K562 (cell line): ENCODE results near the gene THBS2. TPM values are rescaled to one million over a fixed set of nuclear protein-coding genes. Genes with fewer than 3 reads are reported as not detected.
"Not testable (repeated sequence)": the region's sequence is repeated elsewhere in the genome, so short reads cannot be mapped to it uniquely, and the experiment has no call there.

Experiments
- ATAC-seq: fragments of 200-7000 bp; cut with Tn5 transposase; 3 replicates; pipeline ENCODE4 v1.9.1; 2020; ENCODE audit warnings: moderate library complexity
- BruUV-seq: library from RNA; stranded (reverse); fragments of 400-500 nt; replicated peaks from 2 replicates; lab custom pipeline; 2021; lab: Mats Ljungman, UMichigan
- CTCF ChIA-PET: fragments of 300-600 bp; formaldehyde crosslinking; extraction: SDS; loops from one replicate; lab custom pipeline; 2021; ENCODE audit warnings: low intra/inter-chr PET ratio; lab: Yijun Ruan, JAX
- POLR2A ChIA-PET: fragments of 300-600, 350-650 bp; sonication (Branson Sonifier 250); formaldehyde crosslinking; extraction: SDS; loops from one replicate; lab custom pipeline; 2021; ENCODE audit warnings: antibody characterized with exemption, inconsistent platforms; lab: Yijun Ruan, JAX
- DNase-seq, 4 experiments: peaks; one replicate each; pipeline versions ENCODE4 v3.0.0 to v3.0.0-alpha.2; 2011 to 2018; ENCODE audit warnings: low spot score in 3 of 4, mixed read lengths in 3 of 4; ENCODE audit errors: extremely low read depth in 1 of 4
- FAIRE-seq: peaks from 2 replicates; lab custom pipeline; 2011; peaks lifted over from hg19 to GRCh38; lab: Jason Lieb, UNC
- H2AFZ ChIP-seq: 2 replicates; pipeline ENCODE4 v1.6.0; 2011; ENCODE audit warnings: low read depth, low read length, control low read depth, inconsistent platforms
- H3K27ac ChIP-seq: fragments of 200-600 bp; 3 replicates; pipeline ENCODE4 v1.8.0; 2011; ENCODE audit warnings: low read depth, mild to moderate bottlenecking, control low read depth, inconsistent platforms, low read length, moderate library complexity, mixed read lengths; ENCODE audit errors: extremely low read depth
- H3K27me3 ChIP-seq, 2 experiments: fragments of 300-600 bp in 1 of 2; 2 replicates in 1 of 2; 3 replicates in 1 of 2; pipeline versions ENCODE4 v1.6.0 to v1.8.0; 2011; ENCODE audit warnings: inconsistent platforms in 2 of 2, low read length in 2 of 2, mild to moderate bottlenecking in 1 of 2, mixed read lengths in 1 of 2, moderate library complexity in 1 of 2; ENCODE audit not compliant: control insufficient read depth in 2 of 2, insufficient read depth in 2 of 2
- H3K36me3 ChIP-seq: fragments of 300-600 bp; 3 replicates; pipeline ENCODE4 v1.8.0; 2011; ENCODE audit warnings: mild to moderate bottlenecking, low read length, inconsistent platforms; ENCODE audit not compliant: control insufficient read depth, insufficient read depth
- H3K4me1 ChIP-seq, 2 experiments: fragments of 200-600 bp in 1 of 2; replicated peaks in 1 of 2; 2 replicates in 1 of 2; 3 replicates in 1 of 2; pipeline versions ENCODE4 v1.5.1 to v1.8.0; 2011; ENCODE audit warnings: inconsistent platforms in 2 of 2, low read length in 2 of 2, mild to moderate bottlenecking in 1 of 2, mixed read lengths in 1 of 2, moderate library complexity in 1 of 2; ENCODE audit not compliant: control insufficient read depth in 2 of 2, insufficient read depth in 2 of 2
- H3K4me2 ChIP-seq: 2 replicates; pipeline ENCODE4 v1.6.1; 2011; ENCODE audit warnings: low read length, control low read depth, inconsistent platforms, mixed read lengths; ENCODE audit not compliant: insufficient read depth
- H3K4me3 ChIP-seq: fragments of 200-600 bp; sonication (generic), shearing (Covaris generic); 2 replicates; pipeline ENCODE4 v1.5.1; 2016; ENCODE audit warnings: control low read depth, inconsistent platforms
- H3K79me2 ChIP-seq: fragments of 200-600 bp; 3 replicates; pipeline ENCODE4 v1.8.0; 2011; ENCODE audit warnings: low read length, inconsistent platforms; ENCODE audit not compliant: control insufficient read depth, insufficient read depth
- H3K9ac ChIP-seq, 2 experiments: 2 replicates each; pipeline versions ENCODE4 v1.6.0 to v1.6.1; 2011; ENCODE audit warnings: low read depth in 2 of 2, low read length in 2 of 2, control low read depth in 1 of 2, inconsistent platforms in 1 of 2, mild to moderate bottlenecking in 1 of 2, mixed read lengths in 1 of 2; ENCODE audit not compliant: insufficient read depth in 1 of 2
- H3K9me1 ChIP-seq: one replicate; pipeline ENCODE4 v1.6.0; 2011; ENCODE audit warnings: inconsistent platforms, mild to moderate bottlenecking, low read length, moderate library complexity; ENCODE audit not compliant: control insufficient read depth, insufficient read depth
- H3K9me3 ChIP-seq: replicated peaks from 2 replicates; pipeline ENCODE4 v1.5.1; 2011; ENCODE audit warnings: low read depth, low read length, inconsistent platforms; ENCODE audit not compliant: control insufficient read depth, insufficient read depth
- H4K20me1 ChIP-seq: replicated peaks from 2 replicates; pipeline ENCODE4 v1.6.1; 2011; ENCODE audit warnings: low read length, inconsistent platforms, mixed read lengths; ENCODE audit not compliant: control insufficient read depth, insufficient read depth
- WGBS: fragments of 100-300 bp; shearing (Covaris generic); methylation state at CpG from one replicate; pipeline ENCODE4 v1.1.6; 2016; ENCODE audit warnings: low coverage, mixed read lengths; ENCODE audit not compliant: insufficient coverage; ENCODE audit errors: missing lambda C conversion rate; 5-methylcytosine and 5-hydroxymethylcytosine counted together
- in situ Hi-C: fragments of 300-500 bp; cut with MboI; formaldehyde crosslinking; loops from 4 replicates; pipeline ENCODE4 v1.15.0; 2018; ENCODE audit warnings: inconsistent platforms, mixed read lengths
- intact Hi-C: fragments of 100-400 bp; cut with micrococcal nuclease; formaldehyde crosslinking; loops from 2 replicates; pipeline ENCODE4 v1.14.2; 2022
- polyA plus RNA-seq, 8 experiments: library from polyadenylated mRNA; depleted of rRNA in 4 of 8; stranded (reverse) in 5 of 8; unstranded in 3 of 8; fragments of >200 nt; fragmentation: Nextera tagmentation in 2 of 8; fragmentation: Illumina TruSeq in 1 of 8; extraction: Ambion mirVana in 2 of 8; extraction: Trizol in 1 of 8; gene quantifications; 2 replicates each; pipeline versions ENCODE4 v1.2.1 to v1.2.3, GENCODE V29; 2011 to 2014; ENCODE audit warnings: inconsistent platforms in 1 of 8, missing spikeins in 1 of 8
- total RNA-seq, 7 experiments: library from RNA; depleted of rRNA in 6 of 7; stranded (reverse); fragments of >200 nt in 6 of 7; fragmentation: Illumina TruSeq in 2 of 7; extraction: Trizol in 2 of 7; gene quantifications; 2 replicates each; pipeline versions ENCODE4 v1.2.1 to v1.2.3, GENCODE V29; 2011 to 2021; ENCODE audit warnings: low replicate concordance in 1 of 7
- TF ChIP-seq, protein P1 (sequence below): fragments of 200-600 bp; sonication (generic); IDR thresholded peaks from one replicate; pipeline ENCODE4 v1.6.1; 2012; ENCODE audit warnings: mild to moderate bottlenecking, low read depth, low read length, inconsistent platforms

THBS2 gene
- total and polyA plus RNA-seq, 9 of the 15 experiments (the other 6 are each of a cell fraction or from before 2014, with no cell fraction given): 0.03 to 0.11 (median 0.03) TPM; not detected in 6

DNA sequence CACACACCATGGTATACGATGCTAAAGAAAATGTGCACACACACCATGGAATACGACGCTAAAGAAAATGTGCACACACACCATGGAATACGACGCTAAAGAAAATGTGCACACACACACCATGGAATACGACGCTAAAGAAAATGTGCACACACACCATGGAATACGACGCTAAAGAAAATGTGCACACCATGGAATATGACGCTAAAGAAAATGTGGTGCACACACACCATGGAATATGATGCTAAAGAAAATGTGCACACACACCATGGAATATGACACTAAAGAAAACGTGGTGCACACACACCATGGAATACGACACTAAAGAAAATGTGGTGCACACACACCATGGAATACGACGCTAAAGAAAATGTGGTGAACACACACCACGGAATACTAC, 55.7 kb downstream of the THBS2 start:
- H3K4me1 ChIP-seq, BruUV-seq, FAIRE-seq, H3K9me1 ChIP-seq, CTCF ChIA-PET, H2AFZ ChIP-seq, ATAC-seq, H3K9me3 ChIP-seq, intact Hi-C loops, POLR2A ChIA-PET, H3K9ac ChIP-seq, in situ Hi-C loops, DNase-seq, H3K4me3 ChIP-seq, H3K4me2 ChIP-seq, H3K79me2 ChIP-seq, H4K20me1 ChIP-seq, H3K27ac ChIP-seq, H3K36me3 ChIP-seq: not testable (repeated sequence)
- WGBS: 27% methylated on average over 15 of the region's 15 CpGs
- TF ChIP-seq, protein P1, sequence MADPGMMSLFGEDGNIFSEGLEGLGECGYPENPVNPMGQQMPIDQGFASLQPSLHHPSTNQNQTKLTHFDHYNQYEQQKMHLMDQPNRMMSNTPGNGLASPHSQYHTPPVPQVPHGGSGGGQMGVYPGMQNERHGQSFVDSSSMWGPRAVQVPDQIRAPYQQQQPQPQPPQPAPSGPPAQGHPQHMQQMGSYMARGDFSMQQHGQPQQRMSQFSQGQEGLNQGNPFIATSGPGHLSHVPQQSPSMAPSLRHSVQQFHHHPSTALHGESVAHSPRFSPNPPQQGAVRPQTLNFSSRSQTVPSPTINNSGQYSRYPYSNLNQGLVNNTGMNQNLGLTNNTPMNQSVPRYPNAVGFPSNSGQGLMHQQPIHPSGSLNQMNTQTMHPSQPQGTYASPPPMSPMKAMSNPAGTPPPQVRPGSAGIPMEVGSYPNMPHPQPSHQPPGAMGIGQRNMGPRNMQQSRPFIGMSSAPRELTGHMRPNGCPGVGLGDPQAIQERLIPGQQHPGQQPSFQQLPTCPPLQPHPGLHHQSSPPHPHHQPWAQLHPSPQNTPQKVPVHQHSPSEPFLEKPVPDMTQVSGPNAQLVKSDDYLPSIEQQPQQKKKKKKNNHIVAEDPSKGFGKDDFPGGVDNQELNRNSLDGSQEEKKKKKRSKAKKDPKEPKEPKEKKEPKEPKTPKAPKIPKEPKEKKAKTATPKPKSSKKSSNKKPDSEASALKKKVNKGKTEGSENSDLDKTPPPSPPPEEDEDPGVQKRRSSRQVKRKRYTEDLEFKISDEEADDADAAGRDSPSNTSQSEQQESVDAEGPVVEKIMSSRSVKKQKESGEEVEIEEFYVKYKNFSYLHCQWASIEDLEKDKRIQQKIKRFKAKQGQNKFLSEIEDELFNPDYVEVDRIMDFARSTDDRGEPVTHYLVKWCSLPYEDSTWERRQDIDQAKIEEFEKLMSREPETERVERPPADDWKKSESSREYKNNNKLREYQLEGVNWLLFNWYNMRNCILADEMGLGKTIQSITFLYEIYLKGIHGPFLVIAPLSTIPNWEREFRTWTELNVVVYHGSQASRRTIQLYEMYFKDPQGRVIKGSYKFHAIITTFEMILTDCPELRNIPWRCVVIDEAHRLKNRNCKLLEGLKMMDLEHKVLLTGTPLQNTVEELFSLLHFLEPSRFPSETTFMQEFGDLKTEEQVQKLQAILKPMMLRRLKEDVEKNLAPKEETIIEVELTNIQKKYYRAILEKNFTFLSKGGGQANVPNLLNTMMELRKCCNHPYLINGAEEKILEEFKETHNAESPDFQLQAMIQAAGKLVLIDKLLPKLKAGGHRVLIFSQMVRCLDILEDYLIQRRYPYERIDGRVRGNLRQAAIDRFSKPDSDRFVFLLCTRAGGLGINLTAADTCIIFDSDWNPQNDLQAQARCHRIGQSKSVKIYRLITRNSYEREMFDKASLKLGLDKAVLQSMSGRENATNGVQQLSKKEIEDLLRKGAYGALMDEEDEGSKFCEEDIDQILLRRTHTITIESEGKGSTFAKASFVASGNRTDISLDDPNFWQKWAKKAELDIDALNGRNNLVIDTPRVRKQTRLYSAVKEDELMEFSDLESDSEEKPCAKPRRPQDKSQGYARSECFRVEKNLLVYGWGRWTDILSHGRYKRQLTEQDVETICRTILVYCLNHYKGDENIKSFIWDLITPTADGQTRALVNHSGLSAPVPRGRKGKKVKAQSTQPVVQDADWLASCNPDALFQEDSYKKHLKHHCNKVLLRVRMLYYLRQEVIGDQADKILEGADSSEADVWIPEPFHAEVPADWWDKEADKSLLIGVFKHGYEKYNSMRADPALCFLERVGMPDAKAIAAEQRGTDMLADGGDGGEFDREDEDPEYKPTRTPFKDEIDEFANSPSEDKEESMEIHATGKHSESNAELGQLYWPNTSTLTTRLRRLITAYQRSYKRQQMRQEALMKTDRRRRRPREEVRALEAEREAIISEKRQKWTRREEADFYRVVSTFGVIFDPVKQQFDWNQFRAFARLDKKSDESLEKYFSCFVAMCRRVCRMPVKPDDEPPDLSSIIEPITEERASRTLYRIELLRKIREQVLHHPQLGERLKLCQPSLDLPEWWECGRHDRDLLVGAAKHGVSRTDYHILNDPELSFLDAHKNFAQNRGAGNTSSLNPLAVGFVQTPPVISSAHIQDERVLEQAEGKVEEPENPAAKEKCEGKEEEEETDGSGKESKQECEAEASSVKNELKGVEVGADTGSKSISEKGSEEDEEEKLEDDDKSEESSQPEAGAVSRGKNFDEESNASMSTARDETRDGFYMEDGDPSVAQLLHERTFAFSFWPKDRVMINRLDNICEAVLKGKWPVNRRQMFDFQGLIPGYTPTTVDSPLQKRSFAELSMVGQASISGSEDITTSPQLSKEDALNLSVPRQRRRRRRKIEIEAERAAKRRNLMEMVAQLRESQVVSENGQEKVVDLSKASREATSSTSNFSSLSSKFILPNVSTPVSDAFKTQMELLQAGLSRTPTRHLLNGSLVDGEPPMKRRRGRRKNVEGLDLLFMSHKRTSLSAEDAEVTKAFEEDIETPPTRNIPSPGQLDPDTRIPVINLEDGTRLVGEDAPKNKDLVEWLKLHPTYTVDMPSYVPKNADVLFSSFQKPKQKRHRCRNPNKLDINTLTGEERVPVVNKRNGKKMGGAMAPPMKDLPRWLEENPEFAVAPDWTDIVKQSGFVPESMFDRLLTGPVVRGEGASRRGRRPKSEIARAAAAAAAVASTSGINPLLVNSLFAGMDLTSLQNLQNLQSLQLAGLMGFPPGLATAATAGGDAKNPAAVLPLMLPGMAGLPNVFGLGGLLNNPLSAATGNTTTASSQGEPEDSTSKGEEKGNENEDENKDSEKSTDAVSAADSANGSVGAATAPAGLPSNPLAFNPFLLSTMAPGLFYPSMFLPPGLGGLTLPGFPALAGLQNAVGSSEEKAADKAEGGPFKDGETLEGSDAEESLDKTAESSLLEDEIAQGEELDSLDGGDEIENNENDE: peak; percentile 40
- peaks cover 9 to 37% of the 10 kb centered on the region in 2 experiments; a peak in 3 of 5 replicates for H3K27me3 ChIP-seq

DNA sequence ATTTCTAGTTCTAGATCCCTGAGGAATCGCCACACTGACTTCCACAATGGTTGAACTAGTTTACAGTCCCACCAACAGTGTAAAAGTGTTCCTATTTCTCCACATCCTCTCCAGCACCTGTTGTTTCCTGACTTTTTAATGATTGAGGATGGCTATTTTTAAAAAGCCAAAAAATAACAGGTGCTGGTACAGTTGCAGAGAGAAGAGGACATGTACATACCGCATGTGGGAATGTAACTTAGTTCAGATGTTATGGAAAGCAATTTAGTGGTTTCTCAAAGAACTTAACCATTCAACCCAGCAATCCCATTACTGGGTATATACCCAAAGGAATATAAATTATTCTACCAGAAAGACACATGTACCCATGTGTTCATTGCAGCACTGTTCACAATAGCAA, 57.4 kb downstream of the THBS2 start:
- H3K4me2 ChIP-seq, CTCF ChIA-PET, POLR2A ChIA-PET, intact Hi-C loops, H3K27ac ChIP-seq, H3K4me1 ChIP-seq, H4K20me1 ChIP-seq, H3K9me1 ChIP-seq, FAIRE-seq, BruUV-seq, in situ Hi-C loops, H3K9ac ChIP-seq, H3K4me3 ChIP-seq, ATAC-seq, H3K9me3 ChIP-seq, H3K79me2 ChIP-seq, H3K36me3 ChIP-seq, DNase-seq, H2AFZ ChIP-seq: not testable (repeated sequence)
- H3K27me3 ChIP-seq: peaks cover 4 to 36% of the 10 kb centered on the region in 2 experiments; a peak in 3 of 5 replicates
- WGBS: 0% methylated on average over 1 of the region's 2 CpGs
